Effector CD4-positive, alpha-beta T cell (primary cell): ENCODE results near the gene SOCS2.
"Not testable (repeated sequence)": the region's sequence is repeated elsewhere in the genome, so short reads cannot be mapped to it uniquely, and the experiment has no call there.

Source experiments
- DNase-seq: peaks from one replicate; pipeline ENCODE4 v3.0.0-alpha.2; 2020

SOCS2 gene

DNA sequence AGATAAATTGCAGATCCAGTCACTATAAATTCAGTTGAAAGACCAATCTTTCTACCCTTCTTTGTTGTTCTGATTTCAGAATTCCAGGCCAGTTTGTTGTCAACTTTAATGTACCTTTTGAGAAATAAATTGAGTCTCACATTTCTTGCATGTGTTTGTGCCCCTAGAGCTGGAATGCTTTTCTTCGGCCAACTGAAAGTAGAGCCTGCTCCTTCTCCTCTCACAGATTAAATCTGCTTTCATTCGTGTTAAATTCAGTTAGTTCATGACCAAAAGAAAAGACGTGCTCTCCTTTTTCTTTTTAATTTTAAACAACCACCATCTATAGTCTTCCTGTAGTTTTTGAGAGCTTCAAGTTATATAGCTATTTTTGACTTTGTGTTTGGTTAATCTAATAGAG lies 22.9 kb downstream of the SOCS2 start:
- DNase-seq, result no peak

DNA sequence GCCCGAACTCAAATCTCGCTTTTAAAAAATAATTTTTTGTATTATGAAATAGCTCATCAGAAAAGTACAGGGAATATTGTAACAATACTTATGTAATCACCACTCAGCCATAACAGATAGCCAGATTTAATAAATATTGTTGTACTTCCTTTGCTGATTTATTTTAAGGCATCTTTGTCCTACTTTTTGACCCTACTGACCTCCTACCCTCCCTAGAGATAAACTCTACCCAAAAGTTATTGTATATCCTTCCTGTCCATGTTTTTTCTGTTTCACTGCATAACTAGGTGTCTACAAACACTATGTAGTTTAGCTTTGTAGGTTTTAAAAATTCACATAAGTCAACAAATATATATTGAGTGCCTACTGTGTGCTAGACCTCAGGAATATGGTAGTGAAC lies 25.1 kb downstream of the SOCS2 start:
- DNase-seq, result no peak

DNA sequence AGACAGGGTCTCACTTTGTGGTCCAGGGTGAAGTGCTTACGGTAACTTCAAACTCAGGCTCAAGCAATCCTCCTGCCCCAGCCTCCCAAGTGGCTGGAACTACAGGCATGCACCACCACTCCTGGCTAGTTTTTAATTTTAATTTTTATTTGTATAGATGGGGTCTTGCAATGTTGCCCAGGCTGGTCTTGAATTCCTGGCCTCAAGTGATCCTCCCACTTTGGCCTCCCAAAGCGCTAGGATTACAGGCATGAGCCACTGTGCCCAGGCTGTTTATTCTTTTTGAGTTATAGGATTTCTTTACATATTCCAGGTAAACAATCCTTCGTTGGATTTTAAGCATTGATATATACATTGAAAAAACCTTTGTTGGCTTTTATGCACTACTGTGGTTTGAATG lies 26.7 kb downstream of the SOCS2 start:
- no peak for DNase-seq

DNA sequence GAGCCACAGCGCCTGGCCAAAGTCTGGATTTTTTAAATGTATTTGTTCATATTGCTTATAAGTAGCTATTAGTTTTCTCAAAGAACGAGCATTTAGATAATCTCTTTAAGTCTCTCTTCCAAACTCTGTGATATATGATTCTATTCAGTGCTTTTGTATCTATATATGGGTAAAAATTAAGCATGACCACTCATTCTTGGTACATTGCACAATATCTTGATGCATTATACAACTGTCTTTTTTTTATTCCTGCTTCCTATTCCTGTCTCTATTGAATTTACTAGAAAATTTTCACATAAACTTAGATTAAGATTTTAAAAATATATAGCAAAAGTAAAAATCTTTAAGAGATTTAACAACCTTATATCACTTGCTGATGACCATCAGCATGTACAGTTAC lies 29.1 kb downstream of the SOCS2 start:
- DNase-seq, result no peak

DNA sequence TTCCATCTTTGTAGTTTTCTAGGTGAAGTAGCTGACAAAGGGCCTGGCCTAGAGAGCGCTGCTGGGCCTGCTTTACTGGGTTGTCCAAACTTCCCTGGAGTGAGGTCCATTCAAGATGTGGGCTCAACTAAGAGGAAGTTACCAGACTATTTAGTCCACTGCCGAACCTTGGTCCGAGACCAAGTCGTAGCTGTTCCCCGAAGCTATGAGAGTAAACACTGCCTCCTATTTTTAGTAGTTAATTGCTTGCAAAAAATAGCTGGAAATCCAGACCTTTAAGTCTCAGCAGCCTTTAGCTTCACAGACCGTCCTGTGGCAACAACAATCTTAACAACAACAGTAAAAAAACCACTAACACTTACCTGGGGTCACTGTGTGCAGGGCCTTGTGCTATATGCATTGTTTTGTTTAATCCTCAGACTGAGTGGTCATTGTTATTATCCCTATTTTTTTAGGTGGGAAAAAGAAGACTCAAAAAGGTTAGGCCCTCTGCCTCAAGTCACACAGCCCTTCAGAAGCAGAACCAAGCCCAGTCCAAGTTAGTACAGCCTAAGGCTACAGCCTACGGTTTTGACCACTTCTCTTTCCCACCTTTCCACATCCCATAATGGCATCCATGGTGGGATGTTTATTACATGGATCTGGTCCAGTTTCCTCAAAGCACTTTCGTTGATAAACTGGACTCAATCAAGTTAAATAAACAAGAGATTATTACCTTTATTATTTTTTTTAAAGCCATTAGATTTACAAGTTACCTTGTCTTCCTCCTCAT lies 30.6 kb downstream of the SOCS2 start:
- no peak for DNase-seq

DNA sequence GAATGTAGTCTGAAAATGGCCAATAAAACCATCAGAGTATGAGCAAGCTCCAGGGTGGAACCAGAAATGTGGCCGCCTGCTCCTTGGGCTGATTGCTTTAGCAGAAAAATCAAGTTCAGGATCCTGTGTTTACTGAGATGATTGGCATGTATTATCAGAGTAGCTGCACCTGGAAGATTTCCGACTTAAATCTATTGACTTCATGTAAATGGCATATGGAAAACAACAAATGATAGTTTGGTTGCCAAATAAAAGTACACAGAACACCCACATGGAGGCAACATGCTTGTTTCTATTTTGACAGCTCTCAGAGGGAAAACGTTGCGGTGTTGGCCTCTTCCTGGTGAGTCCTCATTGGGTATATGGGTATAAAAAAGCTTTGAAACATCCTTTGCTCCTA lies 31.3 kb downstream of the SOCS2 start:
- no peak for DNase-seq

DNA sequence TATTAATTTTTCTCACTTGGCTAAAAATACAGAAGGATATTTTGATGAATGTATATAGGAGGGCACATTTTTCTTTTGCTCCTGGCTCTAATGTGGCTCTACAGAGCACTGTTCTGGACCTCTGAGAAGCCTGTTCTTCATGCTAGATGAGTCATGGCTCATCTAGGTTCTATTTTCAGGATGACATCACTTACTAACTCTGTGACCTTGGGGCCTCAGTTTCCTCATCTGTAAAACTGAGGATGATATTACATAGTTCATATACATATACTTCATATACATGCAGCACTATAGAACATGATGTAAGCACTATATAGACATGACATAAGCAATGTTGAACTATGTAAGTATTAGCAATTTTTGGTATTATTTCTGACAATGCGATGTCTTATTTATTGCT lies 35.8 kb downstream of the SOCS2 start:
- DNase-seq, result no peak

DNA sequence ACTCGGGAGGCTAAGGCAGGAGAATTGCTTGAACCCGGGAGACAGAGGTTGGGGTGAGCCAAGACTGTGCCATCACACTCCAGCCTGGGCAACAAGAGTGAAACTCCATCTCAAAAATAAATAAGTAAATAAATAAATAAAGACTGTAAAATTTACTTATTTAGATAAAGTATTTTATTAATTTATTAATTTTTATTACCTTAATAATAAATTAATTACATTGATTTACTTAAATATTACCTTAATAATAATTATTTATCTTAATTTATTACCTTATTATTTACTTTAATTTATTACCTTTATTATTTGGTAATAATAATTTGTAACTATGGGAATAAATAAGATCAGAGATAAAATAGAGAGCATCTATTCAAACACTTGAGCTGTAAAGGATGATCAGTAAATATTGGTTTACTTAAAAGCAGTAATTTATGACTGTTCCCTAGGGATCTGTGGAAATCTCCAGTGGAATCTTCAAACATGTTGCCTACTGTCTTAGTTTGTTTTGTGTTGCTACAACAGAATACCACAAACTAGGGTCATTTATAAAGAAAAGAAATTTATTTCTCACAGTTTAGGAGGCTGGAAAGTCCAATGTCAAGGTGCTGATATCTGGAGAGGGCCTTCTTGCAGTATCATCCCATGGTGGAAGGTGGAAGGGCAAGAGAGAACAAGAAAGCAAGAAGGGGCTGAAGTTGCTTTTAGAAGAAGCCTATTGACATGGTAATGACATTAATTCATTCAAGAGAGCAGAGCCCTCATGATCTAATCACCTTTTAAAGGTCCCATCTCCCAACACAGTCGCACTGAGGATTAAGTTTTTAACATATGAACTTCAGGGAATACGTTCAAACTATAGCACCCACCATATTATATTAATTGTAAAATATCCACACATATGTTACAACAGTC lies 37.1 kb downstream of the SOCS2 start:
- DNase-seq, result no peak

DNA sequence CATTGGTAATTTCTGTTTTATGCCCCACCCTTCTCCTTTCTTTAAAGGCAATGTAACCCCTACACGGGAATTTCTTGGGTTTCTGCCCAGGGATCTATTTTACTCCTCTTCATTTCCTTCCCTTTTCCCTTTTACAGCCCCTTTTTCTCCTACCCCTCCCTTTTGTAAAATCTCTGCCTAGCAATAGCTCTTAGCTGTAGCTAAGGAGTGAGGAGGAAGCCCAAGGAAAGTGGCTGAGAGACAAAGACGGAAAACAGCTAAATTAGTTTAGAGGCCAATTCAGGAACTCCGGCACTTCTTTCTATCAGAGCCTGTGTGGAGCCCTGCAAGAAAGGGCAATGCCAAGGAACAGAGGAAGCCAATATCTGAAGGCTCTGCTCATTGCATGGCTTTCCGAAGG lies 40.3 kb downstream of the SOCS2 start:
- DNase-seq, result no peak

DNA sequence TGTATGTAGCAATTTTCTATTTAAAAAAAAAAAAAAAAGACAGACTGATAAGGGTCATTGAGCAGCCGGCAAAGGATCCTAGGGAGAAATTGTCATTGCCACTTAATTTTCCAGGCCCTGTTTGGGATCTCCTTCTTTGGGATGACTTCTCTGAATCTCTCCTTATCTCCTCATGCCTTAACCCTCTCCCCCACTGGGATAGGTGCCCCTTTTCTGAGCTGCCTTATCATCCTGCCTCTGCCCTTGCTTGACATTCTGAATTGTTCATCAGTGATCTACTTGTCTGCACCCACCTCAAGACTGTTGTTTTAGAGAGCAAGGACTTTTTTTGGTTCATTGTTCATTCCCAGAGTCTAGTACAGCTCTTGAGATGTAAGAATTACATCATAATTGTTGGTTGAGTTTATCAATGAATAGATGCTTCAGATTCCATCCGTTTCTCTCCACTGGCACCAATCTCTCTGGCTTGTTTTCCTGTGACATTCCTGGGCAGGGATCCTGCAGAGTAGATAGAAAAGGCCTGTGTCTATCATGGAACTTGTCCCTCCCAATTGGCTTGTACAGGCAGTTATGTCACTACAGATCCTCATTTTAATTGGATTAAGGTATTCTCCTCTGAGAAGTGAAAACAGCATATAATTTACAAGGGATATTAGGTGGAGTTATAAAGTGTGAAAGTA lies 42.6 kb downstream of the SOCS2 start:
- no peak for DNase-seq

DNA sequence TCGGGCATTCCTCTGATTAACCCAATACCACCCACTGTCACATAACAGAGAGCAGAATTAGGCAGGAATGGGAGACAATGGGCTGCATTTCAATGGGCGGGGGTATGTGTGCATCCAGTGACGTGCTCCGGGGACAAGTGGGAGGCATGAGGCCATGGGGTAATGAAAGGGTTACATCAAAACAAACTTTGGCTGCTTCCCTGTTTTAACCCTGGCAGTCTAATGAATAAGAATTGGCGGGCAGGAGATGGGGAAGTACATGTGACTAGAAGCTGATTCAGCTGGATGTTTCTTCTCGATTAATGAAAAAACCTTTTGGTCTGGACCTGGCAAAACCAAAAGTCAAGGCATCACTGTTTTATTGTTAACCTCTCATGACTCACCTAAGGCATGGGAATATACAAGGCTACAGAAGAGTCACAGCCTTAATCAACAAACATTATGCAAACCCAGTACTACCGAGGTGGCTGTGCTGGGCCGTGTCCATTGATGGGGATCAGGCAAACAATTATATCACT lies 44.2 kb downstream of the SOCS2 start:
- DNase-seq, result no peak

DNA sequence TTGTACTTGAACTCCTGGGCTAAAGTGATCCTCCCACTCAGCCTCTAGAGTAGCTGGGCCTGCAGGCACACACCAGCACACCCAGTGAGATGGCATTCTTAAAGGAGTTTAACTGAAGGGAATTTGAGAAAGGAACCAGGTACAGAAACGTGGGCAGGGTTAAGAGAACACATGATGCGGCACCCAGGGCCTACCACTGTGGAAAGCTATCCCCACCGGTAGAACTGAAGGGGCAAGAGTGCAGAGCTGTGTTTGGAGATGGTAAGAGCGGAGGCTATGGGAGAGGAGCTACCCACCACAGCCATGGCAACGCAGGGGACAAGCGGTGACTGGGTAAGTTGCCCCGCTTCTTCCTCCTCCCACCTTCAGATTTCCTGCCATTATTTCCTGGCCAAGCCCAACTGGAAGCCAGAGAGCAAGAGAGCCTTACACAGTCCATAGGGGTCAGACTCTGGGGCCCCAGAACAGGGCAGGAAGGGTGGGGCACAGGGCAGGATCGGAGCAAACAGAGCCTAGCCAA lies 46.5 kb downstream of the SOCS2 start:
- no peak for DNase-seq

DNA sequence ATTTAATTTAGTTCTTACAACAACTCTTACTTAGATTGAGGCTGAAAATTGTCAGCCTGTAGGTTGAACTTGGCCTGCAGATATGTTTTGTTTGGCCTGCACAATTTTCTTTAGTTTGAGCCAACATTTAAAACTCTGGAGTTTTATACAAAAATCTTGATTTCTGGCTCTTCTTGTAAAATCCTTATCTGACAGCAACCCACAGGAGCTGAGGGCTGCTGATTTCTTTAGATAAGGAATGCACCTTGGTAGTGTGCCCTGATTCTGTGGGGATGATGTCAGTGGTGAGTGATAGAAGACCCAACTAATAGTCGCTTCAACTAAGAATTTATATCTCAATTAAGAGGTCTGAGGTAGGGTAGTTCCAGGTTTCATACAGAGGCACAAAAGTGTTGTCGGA lies 49.5 kb downstream of the SOCS2 start:
- no peak for DNase-seq

DNA sequence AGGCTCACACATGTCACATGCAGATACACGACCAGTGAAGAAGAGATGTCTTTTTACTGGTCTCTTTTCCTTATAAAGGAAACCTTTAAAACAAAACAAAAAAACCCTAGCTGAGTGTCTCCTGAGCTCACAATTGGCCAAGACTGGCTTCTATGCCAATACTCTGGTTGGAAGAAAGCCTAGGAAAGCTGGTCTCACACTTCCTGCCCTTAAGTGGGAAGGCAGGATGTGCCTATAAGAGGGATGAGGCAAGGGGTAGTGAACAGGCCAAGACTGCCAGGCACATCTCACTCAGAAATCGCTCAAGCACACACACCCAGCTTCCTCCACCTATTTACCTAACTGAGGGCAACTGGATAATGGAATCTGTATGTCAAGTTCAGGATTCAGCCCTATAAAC lies 50.0 kb downstream of the SOCS2 start:
- DNase-seq, result no peak

DNA sequence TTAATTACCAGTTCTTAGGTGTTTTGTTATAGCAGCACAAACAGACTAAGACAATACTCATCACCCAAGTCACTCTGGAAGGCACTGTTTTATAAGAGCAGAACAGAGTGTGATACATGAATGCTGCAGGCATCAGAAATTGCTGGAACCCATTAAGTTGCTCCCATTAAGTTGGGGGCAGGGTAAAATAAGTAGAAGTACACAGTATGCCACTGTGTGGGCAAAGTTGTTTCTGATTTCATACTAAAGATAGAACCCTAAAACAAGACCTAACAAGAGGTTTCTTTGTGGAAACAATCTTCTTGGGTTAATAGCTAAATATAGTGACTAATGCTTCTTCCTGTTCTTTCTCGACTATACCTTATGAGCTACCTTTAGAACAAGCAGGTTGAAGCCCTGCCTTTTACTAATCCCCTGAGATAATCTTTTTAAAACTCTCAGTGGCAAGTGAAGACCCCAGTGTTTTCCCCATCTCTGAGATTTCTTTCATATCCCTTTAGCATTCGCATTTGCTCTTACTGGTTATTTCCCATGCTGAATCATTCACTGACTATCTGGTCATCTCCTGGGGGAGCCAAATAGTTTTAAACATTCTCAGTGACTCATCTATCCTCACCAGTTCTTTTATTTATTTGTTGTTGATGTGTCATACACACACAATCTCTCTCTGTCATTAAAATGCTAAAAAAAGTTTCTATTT lies 52.3 kb downstream of the SOCS2 start:
- DNase-seq, result no peak

DNA sequence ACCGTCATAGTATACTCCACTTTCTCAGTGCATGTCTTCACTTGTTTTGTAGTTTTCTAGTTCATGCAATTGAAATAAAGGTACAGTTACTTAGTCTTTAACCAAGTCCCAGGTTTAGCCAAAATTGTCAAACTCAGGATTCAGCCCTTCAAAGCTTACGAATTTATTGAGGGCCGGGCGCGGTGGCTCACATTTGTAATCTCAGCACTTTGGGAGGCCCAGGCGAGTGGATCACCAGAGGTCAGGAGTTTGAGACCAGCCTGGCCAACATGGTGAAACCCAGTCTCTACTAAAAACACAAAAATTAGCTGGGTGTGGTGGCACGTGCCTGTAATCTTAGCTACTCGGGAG lies 52.8 kb downstream of the SOCS2 start:
- not testable (repeated sequence) for DNase-seq

DNA sequence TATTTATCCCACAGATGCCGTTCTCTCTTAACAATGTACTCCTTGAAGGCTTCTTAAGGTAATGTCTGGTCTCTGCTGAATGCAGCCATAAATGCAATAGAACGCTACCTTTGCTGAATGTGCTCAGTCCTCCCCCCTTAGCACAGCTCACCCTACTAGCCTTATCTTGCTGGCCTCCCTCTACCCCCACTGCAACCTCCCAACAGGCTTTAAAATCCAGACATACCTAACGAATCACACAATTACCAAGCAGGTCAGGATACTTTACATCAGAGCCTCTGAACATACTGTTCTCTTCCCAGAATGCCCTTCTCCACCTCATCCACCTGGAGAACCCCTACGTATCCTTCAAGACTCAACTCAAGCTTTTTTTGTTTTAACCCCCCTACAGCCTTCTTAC lies 53.7 kb downstream of the SOCS2 start:
- no peak for DNase-seq
